HG02981 (cell line): ENCODE data around the gene PBX3.

Experiments used
- ATAC-seq: cut with Tn5 transposase; IDR thresholded peaks from one replicate; pipeline ENCODE4 v1.9.1; 2021; ENCODE audit warnings: mild to moderate bottlenecking, moderate library complexity; ENCODE audit not compliant: unreplicated experiment

Gene PBX3

DNA sequence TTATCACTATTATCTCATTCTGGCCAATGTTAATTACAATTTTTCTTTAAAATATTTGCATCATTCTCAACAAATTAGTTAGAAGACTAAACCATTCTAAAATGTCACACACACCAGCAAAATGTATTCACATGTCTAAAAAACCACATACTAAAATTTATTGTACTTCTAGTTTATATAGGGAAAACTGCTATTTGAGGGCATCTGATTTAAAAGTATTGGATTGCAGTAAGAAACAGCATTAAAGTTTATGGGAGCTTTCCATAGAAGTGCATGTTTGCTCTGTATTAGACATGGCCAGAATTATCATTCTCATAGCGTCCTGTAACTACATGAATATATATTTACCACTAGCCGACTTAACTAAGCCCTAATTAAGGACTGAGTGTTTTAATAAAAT is 150.3 kb downstream of the PBX3 start:
- ATAC-seq, result no peak

DNA sequence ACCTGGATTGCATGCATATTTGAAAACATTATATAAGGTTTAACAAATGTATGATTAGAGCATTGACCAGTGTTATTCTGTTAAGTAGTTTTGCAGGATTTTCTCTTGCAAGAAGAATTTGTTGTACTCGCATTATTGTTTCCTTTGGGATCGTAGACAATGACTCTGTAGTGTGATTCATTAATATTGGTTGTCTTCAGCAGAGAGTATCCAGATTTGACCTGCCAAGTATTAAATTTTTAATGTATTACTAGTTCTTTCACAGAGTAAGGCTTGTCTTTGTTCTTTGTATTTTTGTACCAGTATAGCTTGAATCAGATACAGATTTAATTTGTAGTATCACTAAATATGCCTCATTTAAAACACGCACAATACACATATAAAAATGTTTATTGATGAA is 155.0 kb downstream of the PBX3 start:
- no peak for ATAC-seq

DNA sequence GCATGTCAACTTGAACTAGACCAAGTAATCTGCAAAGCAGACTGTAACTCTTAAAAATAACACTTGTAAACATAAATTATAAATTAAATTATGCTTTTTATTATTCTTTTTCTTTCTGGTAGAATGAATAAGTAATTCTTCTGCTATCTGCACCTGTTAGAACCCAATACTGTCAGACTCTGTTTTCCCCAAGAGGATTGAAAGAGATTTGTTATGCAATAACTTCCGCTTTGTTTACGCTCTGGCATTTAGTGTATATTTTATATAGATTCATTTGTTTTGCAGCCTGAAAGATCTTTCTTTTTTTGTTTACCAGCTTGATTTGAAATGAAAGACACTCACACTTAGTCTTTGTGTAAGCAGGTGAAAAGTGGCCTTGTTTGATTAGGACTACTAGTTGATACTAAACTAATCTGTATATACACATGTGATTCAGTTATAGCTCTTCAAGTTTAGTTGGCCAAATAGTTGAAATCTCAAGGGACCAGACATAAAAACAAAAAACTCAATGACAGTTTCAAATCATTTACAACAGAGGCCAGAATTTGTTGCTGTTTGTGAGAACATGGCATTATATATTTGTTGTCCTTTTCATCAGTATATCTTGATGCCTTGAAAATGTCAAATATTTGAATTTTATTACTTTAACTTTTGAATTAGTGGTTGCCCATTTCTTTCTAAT is 155.8 kb downstream of the PBX3 start:
- no peak for ATAC-seq

DNA sequence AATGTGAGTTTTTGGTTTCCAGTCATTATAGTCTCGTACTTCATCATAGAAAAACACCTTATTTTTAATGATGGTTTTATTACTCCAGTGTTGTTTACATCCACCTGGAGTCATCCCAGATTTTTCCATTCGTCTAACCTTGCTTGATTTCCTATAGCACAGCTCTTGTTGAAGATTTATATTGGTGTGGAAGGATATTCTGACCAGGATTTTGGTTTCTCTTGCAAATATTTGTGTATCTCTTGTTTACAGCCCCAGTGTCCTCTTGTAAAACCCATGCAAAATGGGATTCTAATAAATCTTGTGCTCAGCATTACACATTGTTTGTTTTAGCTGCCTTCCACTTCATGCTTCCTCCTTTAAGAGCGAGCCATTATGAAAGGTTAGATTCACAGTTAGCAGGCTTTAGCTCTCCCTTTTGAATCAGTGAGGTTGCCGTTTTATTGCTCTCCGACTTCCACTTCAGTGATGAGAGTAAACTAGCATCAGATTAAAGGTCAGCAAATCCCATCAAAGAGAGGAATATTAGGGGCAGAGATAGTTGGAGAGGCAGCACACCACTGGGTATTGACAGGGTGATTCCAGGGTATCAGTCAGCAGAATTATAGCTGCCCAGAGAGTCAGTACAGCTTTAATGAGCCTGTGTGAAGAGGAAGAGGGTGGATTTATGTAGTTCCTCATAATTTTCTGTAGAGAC is 157.1 kb downstream of the PBX3 start:
- ATAC-seq, result no peak

DNA sequence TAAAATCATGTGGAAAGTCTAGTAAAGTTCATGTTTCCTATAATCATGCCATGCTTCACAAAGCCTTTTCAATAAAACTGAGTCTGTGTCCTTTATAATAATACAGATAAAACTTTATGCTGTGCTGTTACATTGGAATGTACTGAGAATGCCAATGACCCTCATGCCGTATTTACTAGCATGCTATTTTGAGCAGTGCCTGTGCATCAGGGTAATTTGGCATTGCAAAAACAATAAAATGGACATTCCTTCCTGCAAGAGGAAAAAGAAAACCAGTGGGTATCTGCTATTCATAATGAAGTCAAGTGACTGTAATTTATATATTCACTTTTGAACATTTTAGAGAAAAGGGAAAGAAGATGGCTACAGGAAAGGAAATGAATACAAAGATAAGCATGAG is 159.0 kb downstream of the PBX3 start:
- ATAC-seq, result no peak

DNA sequence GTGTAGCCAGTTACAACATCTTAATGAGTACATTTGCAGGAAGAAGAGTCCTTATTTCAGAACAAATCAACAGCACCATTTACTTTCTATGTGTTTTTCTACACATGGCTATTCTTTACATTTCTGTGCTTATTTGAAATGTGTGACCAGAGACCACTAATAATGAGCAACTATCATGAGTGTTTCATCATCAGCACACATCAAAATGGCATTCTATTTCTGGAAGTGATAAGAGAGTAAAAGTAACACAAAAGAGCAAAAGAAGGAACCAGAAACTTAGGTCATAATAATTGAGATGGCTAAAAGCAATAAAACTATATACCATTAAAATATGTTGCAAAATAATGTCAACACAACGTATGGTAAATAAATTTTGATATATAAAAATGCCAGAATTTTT is 159.7 kb downstream of the PBX3 start:
- no peak for ATAC-seq

DNA sequence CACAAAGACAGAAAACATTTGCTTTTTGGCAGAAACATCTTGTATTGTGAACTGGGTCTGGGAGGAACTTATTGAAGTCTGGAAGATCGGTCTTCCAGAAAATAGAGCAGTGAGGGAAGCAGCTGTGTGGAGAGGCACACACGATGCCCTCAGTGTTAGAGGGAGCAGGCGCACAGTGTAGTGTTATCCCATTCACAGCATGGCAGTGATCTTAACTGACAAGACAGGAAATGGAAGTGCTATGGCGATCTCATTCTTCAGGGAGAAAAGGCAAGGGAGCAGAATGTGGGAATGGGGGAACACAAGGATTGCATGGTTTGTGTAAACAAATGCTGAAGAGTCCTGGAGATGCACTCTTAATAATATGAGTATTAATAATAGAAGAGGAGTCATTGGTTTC is 161.0 kb downstream of the PBX3 start:
- ATAC-seq, result no peak

DNA sequence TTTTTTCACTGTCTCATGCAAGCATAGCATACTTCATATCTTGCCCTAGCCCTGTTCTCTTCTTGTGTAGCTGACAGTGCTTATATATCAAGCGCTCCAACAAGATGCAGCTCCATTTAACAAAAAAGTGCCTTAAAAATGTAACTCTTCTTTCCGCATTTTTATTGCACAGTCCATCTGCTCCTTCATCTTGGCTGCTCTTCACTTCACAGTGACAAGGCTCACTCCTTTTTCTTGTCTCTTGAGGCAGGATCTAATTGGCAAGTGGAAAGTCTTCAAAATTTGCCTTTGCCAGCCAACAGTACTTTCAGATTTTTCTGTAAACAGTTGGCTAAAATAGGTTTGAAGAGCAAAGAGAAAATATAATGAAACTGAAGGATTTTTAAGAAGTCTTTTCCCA is 161.8 kb downstream of the PBX3 start:
- no peak for ATAC-seq

DNA sequence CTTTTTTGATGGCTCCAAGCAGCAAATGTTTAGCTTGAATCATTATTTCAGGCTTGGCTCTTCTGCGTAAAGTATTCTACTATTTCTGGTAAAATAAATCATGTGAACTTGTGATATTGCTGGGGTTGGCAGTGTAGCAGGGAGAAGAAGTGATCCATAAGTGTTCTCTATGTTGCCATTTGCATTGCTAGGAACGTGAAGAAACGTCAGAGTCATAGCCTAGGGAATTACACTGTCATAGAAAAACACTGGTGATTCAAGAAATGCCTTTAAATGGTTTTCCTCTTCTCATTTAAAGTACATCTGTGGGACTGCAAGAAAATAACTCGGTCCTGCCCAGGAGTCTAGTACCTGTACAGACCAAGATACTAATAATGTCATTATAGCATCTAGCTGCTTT is 162.3 kb downstream of the PBX3 start:
- ATAC-seq, result no peak

DNA sequence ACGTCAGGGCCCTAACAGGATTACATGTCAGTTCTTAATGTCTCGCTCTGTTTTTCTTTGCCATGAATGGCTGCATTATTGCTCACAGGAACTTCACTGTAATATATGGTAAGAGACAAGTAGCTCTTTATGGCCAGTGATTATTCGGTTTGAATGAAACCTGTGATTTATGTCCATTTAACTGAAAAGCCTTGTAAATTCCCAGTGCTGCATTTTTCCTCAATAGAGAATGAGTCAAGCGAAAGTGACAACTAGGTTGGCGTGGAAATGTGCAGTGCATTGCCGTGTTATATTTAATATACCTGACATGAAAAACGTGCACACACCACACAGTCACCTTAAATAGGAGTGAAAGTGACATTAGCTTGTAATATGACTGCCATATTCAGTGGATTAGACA is 163.1 kb downstream of the PBX3 start:
- ATAC-seq, result no peak

DNA sequence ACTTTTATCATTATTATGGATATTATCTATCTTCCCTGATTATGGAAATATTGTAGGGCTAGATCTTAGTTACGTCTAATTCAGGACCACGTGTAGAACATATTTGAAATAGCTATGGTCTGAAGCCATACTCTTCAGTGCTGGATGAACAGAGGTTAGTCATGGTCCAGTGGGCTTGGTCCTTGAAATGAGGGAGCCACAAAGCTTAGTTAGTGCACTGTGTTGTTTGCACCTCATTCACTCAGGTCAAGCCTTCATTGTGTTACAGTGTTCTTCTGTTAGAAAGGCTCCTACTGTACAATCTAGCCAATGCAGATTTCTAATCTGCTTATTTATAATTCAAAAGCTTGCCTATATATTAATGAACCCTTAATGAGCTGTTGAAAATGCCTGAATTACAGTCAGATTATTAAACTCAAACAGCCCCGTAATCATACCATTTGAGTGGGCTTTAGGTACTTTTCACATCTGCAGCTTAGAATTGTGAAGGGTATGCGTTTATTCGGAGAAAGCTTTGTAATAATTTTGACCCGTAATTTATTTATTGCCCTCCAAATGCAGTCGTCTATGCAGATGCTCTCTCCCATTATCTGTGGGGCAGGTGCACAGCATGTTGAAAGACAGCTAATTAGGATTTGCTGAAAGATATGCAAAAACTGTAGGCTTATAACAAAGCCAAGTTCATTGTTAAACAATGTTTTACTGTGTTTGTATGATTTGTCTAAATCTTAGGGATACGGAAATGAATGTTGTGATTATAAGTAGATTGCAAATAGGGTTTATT is 164.9 kb downstream of the PBX3 start:
- ATAC-seq, result no peak

DNA sequence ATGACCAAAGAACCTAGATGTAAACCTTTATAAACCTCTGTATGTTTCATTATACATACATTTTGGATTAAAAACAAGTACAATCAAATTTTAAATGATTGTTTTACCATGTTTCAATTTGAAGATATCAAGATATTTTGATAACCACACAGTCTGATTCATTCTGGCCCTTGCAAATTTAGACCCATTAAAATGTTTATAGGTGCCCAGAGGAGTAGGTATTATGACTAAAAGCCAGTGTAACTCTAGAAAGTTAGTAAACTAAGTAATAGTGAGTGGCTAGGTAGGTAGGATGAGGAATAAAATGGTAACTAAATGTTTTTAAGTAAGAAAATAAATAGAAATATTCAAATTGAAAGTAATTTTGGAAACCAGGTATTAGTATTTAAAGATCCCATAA is 165.5 kb downstream of the PBX3 start:
- ATAC-seq, result no peak

DNA sequence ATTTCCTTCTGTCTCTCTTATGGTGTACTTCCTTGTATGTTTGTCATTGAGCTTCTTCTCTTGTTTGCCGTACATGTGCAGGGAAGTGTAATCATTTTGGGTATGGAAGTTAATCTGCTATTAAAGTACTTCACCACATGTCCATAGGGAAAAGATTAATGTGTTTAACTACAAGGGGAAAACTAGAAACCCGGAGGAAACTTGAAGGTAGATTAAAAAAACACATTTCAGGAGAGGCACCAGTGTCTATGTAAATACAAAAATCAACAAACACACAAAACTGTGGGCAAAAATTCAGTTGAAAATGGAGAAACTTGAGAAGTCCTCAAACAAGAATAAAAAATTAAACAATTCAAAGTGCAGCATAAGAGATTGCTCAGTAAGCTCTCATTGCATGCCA is 166.4 kb downstream of the PBX3 start:
- no peak for ATAC-seq

DNA sequence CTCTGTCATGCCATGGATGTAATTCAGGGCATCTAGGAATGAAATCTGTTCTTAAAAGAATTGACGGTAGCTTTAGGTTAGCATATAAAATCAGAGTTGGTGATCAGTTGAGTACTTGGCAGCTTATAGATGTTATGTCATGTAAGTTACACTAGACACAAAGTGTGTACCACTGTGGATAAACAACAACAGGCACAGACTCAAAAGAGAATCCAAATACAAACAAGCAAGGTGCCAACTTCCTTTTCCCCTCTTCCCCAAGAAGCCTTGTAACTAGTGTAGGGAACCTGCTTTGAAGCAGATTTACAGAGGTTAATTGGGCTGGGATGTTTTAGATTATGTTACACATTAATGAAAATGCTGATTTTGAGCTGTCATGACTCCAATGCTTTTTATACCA is 167.2 kb downstream of the PBX3 start:
- no peak for ATAC-seq

DNA sequence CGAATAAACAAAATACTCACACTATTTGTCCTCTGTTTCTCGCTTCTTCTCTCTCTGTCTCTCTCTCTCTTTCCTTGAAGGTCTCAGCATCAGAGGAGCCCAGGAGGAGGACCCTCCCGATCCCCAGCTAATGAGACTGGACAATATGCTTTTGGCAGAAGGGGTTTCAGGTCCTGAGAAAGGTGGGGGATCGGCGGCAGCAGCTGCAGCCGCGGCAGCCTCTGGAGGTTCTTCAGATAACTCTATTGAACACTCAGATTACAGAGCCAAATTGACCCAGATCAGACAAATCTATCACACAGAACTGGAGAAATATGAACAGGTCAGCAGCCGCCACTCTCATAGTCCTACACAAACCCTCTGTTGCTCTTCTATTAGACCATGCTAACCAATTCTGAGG is 168.4 kb downstream of the PBX3 start:
- no peak for ATAC-seq

DNA sequence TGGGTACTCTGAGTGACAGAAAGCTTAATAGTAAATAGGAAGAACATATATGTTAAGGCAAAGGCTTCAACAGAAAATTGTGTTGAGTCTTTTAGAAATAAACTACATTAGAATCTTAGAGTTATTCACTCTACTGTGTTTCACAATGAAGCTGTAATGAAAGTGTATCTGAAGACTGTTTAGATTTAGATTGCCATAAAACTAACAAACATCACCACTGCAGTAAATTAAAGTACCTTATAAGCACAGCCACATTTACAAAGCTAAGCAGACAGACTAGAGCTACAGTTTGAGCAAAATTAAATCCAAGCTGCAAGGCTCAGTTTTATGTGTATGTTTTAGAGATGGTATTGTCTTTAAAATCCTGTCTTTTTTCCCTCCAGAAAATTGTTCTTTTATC is 172.4 kb downstream of the PBX3 start:
- ATAC-seq, result no peak

DNA sequence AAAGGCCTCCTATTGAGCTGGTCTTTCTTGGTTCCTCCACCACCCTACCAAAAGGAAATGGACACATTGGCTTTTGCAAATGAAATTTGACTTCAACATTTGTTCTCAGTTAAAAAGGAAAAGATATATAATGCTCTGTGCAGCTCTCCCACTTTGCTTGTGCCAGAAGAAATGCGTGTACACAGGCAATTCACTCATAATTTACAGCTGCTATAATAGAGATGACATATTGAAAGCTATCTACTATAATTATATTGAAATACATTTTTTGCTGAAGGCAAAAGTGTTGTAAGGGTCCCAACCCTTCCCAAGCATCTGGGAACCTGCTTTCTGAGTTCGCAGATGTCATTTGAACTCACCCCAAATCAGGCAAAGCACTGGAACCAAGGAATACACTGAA is 173.2 kb downstream of the PBX3 start:
- ATAC-seq, result no peak

DNA sequence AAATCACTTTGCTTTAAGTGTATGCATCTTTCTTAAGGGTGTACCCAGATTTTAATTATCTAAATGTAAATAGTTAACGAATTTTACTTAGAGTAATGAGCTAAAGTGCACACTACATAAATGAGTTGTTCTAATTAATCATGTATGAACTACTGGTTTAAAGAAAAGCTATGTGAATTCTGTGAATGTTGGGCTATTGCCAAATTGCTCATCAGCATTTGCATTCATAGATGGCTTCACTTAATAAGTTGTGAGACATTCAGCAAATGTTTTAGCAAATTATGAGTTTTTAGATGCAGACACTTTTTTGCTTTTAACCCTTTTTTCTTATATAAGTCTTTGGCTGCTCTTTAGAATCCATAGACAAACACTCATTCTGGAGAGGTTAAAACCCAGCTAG is 175.7 kb downstream of the PBX3 start:
- ATAC-seq, result no peak

DNA sequence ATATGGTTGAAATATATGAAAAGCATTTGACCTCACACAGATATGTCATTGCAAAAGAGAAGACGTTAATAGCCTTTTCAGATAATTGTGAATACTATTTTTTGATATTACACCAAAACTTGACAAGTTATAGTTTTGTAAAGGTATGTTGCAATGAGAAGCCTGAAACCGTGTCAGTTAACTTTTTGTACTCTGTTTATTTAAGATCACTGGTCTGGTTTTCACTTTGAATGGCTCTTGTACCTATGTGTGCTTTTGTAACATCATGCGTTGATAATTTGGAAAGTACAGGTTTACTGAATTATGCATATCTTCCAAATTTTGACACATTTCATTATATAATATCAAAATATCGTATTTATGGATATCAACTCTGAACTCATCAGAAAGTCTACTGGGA is 177.2 kb downstream of the PBX3 start:
- no peak for ATAC-seq

DNA sequence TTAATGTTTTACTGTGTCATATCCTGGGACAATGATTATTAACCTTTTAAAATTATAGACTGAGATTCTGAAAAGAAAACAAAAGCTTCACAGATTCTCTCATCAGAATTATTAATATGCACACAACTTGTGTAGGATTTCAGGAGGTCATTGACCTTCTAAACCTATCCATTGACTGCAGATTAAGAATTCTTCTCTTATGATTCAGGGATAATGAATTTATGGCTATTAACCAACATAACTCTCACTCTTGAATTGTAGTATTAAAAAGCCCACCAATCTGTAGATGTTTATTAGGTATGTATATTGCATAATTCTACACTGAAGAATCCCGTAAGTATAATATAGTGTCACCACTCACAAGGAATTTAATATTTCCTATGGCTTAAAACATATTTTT is 179.8 kb downstream of the PBX3 start:
- no peak for ATAC-seq

DNA sequence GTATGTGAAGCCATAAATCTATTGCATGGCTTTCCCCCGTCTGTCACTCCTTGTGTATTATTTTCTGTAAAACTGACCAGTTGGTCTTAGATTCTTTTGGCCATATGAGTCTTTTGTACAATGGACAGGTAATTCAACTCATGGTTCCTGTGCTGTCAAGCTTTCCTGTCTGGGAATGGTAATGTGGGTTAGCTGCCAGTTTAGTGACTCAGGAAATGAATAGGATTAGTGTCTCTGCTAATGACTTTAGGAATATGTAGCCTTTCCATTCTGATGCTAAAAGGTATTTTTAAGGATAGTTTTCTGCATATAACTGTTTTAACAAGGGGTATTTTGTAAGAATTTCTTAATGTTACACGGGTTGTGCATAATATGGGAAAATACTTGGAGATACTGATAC is 182.7 kb downstream of the PBX3 start:
- no peak for ATAC-seq

DNA sequence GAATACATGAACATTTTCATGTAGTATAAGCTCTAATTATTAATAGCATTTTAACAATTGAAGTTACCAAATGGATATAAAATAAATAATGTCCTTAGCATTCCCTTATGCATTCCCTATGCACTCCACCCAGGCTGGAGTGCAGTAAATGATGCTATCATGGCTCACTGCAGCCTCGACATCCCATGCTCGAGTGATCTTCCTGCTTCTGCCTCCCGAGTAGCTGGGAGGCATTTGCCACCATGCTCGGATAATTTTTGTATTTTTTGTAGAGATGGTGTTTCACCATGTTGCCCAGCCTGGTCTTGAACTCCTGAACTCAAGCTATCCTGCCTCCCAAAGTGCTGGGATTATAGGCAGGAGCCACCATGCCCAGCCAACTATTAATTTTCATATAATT is 184.0 kb downstream of the PBX3 start:
- ATAC-seq, result no peak
